RCC 7860 (cell line): ENCODE measurements around the gene KRT79.
"Not testable (repeated sequence)": the region's sequence is repeated elsewhere in the genome, so short reads cannot be mapped to it uniquely, and the experiment has no call there.

Source experiments
- DNase-seq: peaks from one replicate; pipeline ENCODE4 v3.0.0-alpha.2; 2015; ENCODE audit warnings: low spot score
- FAIRE-seq: peaks from 2 replicates; lab custom pipeline; 2012; peaks lifted over from hg19 to GRCh38; lab: Jason Lieb, UNC

Gene KRT79

DNA sequence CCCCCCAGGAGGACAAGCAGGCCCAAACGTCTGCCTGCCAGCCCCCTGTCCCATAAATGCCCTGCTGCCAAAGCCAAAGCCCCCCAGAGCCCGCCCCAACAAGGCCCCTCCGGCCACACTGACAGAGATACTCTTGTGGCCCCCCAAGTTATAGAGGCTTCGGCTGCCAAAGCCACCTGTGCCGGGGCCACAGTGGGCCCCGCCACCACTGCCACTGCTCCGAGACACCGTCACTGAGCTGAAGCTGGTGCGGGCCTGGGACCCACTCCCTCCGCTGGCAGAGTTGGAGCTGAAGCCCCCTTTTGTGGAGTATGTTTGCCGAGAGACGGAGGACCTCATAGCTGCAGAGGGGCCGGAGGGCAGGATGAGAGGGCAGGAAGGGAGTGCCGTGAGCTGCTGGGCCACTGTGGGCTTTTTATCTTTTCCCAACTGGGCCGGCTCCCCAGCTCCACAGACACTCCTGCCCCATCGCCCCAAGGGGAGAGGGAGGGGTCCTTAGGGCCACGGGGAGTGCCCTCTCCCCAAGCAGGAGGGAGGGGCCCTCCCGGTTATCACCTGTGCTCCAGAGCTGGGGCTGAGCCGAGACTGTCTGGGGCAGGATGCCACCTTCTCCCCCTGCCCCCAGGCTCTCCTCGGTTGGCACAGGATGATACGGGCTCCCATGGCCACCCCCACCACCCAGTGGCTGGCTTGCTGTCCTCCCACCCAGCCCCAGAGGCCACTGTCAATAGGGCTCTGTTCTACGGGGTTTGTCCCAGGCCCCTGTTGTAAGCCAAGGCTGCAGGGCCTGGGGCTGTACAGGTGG lies at the start of gene KRT79:
TSS of gene KRT79 (minus strand) at position 390 of the 805 bp plus-strand sequence. CDS start at position 339, 51 bp downstream.
- no peak for DNase-seq
- no peak for FAIRE-seq

- not testable (repeated sequence) for FAIRE-seq, DNase-seq
Measured at GRCh38 chr12:52880499-52880898, 46.4 kb upstream of the KRT79 start.

GRCh38 chr12:52879394-52880351 lies 45.6 kb upstream of the KRT79 start:
- DNase-seq = peak; percentile 67
- no peak for FAIRE-seq

DNA sequence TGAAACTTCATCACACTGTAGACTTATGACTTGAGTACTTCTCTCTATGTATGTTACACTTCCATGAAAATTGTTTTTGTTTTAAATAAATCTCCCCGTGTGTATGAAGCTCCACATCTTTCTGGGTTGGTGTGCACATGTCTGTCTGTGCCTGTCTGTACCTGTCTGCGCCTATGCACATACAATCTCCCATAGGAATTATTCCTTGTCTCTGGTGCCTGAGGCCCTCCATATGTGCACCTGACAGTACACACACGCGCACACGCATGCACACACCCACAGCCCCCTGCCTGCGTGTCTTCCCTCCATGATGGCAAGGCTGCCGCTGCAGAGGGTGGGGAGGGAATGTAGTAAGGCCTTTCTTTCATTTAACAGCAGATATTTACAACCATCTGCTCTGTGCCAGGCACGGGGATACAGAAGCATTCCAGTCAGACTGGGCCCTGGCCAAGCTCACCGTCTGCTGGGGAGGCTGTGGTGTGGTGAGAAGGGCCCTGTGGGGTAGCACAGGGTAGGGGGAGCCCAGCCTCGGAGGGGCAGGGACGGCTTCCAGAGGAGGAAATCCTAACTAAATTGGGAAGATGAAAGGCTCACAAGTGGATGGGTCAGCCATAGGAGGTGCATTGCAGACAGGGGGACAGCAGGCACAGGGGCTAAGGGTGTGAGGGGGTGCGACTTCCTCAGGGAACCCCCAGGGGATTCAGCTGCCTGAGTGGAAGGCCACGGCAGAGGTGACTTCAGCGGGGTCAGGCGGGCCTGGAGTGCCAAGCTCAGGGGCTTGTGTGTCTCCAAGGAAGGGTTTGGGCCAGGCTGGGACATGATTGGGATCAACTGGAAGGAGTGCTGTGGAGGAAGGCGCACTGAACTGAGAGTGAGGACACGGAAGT lies 44.6 kb upstream of the KRT79 start:
- FAIRE-seq (no peak), DNase-seq (no peak)

DNA sequence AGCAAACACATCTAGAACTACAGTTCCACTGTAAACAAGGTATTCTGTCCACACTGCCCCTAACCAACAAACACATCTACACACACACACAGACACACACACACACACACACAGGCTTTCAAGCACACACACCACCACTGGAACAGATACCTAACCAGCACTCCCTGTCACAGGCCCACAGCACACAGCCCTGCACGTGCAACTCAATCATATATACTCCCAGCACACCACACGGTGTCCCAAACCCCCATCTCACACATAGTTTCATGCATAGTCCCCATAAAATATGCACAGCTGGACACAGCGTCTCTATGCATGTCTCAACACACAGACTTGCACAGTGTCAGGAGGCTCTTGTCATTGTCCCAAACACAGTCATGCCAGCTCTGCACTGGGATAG lies 43.1 kb upstream of the KRT79 start:
- FAIRE-seq = no peak

GRCh38 chr12:52876372-52876771 lies 42.3 kb upstream of the KRT79 start:
- DNase-seq (peak; percentile 43), FAIRE-seq (no peak)

More for the DNA sequence above, 43.1 kb upstream of the KRT79 start:
- no peak for DNase-seq

GRCh38 chr12:52874573-52875435 lies 40.7 kb upstream of the KRT79 start:
- DNase-seq (peak; percentile 7), FAIRE-seq (no peak)

- no peak for FAIRE-seq
- peak; percentile 78 for DNase-seq
Measured at GRCh38 chr12:52873832-52874572, 39.9 kb upstream of the KRT79 start.

GRCh38 chr12:52873513-52873831 lies 39.4 kb upstream of the KRT79 start:
- no peak for FAIRE-seq
- no peak for DNase-seq

DNA sequence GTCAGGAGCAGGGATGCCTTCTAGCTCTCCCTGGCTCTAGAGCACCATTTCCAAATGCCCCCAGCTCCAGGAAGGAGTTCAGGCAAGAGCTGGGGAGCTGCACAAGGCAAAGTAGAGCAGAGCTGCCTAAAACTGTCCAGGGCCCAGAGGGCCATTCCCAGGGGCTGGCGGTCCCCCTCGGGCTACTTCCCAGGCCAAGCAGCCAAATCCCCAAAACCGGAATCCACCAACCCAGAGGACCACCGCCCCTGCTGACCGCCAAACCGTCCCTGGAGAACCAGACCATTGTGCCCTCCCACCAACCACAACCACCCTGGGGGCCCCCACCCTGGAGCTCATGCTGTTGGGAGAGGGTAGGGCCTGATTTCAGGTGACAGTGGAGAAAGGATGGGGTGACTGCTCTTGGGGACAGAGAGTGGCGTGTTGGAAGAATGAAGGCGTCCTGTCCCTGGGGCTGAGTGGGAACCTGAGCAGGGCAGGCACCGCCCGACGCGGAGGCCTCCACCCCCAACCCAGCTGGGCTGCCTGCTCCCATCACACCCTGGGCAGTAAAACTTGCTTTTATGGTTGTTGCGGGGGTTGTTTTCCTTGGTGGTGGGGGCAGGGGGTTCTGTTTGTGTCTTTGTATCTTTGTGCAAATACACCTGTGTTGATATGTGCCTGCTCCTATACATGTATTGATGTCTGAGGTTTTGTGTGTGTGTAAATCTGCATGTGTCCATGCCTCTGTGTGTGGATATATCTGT lies 38.7 kb upstream of the KRT79 start:
- FAIRE-seq (no peak), DNase-seq (no peak)

DNA sequence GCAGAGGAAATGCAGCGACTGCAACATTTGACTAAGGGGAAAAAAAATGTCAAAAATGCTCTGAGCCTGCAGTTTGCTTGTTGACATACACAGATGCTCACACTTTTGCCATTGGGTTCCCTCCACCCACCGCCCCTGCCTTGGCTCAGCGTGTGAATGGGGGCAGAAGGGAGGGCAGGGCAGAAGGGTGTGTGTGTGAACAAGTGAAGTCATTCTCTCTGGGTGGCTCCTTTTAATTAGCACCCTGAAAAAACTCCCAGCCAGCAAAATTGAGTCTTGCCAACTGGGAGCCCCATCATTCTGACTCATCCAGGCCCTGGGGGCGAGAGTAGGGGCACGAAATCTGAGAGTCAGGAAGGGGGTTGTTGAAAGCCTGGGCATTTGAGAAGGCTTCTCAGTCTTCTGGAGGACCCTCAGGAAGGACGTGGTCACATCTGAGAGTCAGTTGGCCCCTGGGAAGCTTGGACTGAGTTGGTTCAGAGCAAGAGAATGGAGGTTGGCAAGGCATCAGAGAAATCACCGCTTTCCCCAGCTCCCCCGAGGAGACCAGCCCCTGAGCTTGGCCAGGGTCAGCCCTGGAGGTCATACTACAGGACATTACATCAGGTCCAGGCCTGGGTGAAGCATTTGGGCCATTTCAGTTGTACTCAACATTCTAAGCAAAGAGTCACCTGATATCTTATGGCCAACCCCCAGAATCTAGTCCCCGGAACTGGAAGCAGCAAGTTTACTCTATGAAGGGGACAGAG lies 37.4 kb upstream of the KRT79 start:
- FAIRE-seq = no peak

DNA sequence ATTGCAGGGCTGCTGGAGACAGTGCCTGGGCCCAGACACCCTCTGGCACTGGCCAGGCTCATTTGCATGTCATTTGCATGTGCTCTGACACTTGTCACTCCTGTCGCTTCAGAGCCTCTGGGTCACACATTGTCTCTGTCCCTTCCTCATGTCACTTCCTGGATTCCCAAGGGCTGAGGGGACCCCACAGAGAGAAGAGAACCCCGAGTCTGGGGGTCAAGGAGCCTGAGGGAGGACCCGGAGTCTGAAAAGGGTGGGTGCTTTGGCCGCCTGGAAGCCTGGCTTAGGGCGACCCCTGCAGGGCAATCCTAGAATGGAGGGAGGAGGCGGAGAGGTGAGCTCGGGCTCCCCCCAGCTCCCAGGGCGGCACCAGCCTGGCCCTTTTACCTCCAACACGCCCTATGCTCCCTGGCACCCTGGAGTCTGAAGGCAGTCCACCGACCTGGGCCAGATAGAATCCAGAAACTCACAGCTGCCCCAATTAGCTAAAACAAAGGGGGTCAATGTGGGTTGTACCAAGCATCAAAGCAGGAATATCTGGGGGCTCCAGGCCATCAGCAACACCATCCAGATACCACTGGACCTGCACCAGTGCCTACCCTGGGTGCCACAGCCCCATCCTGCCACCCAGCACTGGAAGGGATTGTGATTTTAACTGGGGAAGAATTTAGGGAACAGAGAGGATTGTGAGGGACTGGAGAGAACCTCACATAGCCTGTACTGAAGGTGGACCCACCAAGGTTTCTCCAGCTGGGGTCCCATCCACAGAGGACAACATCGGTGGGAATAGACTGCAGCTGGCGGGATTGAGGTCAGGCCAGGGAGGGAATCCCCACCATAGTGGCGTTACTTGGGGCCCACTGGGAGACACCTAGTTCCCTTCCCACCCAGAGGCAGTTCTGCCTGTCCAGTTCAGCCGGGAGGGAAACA lies 36.5 kb upstream of the KRT79 start:
- DNase-seq (peak; percentile 21), FAIRE-seq (no peak)

More for the DNA sequence above, 37.4 kb upstream of the KRT79 start:
- peak; percentile 42 for DNase-seq

GRCh38 chr12:52867642-52868041 lies 33.5 kb upstream of the KRT79 start:
- DNase-seq (no peak), FAIRE-seq (no peak)

DNA sequence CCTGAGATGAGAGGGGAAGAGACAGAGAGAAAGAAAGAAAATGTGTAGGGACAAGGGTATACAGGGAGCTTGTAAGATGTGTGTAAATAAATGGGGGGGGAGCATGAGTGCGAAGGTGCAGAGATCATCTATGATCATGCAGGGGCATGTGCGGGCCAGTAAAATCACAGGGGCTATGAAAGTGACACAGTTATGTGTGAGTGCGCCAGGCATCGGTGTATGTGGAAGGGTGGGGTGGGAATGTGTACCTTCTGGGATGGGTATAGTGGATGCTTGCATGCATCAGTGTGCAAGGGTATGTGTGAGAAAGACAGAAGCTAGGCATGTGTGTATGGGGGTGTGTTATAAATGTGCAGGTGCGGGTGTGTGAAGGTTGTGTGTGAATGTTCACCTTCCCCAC lies 33.0 kb upstream of the KRT79 start:
- FAIRE-seq (no peak), DNase-seq (no peak)

GRCh38 chr12:52865090-52865944 lies 31.2 kb upstream of the KRT79 start:
- peak; percentile 58 for DNase-seq
- no peak for FAIRE-seq

DNA sequence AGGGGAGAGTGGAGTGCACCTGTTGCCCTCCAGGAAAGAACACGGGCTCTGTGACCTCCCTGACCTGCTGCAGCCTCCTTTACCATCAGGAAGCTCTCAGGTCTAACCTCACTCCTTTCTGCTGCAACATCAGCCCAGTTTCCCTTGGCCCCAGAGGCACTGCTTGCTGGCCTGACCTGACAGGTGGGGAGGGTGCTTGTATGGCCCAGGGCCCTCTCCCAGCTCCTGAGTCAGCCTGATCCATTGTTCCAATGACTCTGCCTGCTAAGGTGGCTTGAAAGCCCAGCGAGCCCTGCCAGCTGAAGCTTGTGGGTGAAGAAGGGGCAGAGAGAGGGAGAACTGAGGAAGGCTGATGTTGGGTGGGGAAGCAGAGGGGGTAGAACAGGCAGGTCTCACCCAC lies 27.9 kb upstream of the KRT79 start:
- DNase-seq (no peak), FAIRE-seq (no peak)
